Measurements from ENCODE around the gene NR2F1-AS1.

The NR2F1-AS1 gene

DNA sequence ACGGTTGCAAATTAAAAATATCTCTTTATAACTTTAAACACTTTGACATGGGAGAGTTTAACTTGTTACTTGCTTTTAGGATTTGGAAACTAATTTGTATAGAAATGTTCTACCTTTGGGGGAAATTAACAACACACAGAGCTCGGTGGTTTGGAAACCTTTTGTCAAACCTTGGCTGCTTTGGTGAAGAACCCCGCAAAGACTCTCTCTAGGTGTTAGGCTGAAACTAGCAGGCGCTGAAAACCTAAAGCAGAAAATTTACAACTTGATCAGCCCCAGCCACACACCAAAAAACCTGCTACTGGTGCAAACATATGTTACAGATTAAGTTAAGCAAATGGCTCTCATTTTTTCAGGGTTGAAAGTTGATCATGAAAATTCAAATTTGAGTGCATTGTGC lies 27.8 kb upstream of the NR2F1-AS1 start:
- DNase-seq (ENCODE audit: low read depth): no peak
- H3K4me3 ChIP-seq (ENCODE audit: low read length): no peak overlapping the region
- TF ChIP-seq CTCF (IDR thresholded peaks at IDR 0.05; ENCODE audit: insufficient read depth, low read depth, low read length, missing control alignments): no peak

DNA sequence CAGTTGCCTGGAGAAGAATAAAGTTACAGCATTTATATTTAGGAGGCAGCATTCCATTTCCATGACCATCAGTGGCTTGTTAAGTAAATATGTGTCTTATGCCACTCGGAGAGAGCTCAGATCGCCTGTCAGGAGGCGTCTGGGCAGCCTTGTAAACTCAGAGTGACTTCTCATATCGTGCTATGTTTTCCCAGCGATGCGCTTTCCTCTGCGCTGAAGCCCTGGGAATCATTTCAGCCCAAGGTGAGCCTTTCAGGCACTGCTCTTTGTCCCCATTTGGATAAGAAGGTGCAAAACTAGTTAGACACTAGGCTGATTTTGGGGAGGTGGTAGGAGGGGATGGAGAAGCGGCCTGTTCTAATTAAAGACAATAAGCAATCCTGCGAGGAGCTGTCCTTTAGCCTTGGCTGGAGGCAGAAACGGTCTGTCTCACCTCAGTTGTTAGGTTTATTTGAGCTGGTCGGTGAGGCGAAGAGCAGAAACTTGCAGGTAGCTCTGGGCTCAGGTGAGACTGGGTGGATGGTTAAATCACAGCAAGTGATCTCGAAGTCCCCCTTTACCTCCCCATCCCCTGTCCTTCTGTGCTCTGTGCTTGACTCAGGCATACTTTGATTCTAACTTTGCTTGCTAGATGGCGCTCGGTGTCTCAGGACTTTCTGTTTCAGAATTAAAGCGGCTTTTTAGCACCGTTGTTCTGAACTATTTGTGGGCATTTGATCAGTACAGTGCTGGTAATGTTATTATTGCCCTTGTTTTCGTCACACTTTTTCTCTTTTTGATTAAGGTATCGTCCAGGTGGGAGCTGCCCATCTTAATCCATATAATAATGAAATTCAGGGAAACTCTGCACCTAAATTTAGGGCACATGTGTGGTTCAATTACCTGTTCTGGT lies 26.6 kb upstream of the NR2F1-AS1 start:
- TF ChIP-seq CTCF (IDR thresholded peaks at IDR 0.05; ENCODE audit: insufficient read depth, low read depth, low read length, missing control alignments): peak; percentile 60
- H3K4me3 ChIP-seq (ENCODE audit: low read length): no peak overlapping the region
- DNase-seq (ENCODE audit: low read depth): peak; percentile 50

GRCh38 chr5:93606382-93606752 lies 25.3 kb upstream of the NR2F1-AS1 start:
- TF ChIP-seq CTCF (IDR thresholded peaks at IDR 0.05; ENCODE audit: insufficient read depth, low read depth, low read length, missing control alignments): no peak
- no peak overlapping the region for H3K4me3 ChIP-seq (ENCODE audit: low read length)
- DNase-seq (ENCODE audit: low read depth): no peak

GRCh38 chr5:93604644-93605515 lies 23.9 kb upstream of the NR2F1-AS1 start:
- H3K4me3 ChIP-seq (ENCODE audit: low read length): no peak overlapping the region
- no peak for TF ChIP-seq CTCF (IDR thresholded peaks at IDR 0.05; ENCODE audit: insufficient read depth, low read depth, low read length, missing control alignments)

GRCh38 chr5:93603793-93604643 lies 23.0 kb upstream of the NR2F1-AS1 start:
- no peak overlapping the region for H3K4me3 ChIP-seq (ENCODE audit: low read length)
- TF ChIP-seq CTCF (IDR thresholded peaks at IDR 0.05; ENCODE audit: insufficient read depth, low read depth, low read length, missing control alignments): no peak
- DNase-seq (ENCODE audit: low read depth): peak; percentile 35

More at GRCh38 chr5:93604644-93605515, 23.9 kb upstream of the NR2F1-AS1 start:
- no peak for DNase-seq (ENCODE audit: low read depth)

DNA sequence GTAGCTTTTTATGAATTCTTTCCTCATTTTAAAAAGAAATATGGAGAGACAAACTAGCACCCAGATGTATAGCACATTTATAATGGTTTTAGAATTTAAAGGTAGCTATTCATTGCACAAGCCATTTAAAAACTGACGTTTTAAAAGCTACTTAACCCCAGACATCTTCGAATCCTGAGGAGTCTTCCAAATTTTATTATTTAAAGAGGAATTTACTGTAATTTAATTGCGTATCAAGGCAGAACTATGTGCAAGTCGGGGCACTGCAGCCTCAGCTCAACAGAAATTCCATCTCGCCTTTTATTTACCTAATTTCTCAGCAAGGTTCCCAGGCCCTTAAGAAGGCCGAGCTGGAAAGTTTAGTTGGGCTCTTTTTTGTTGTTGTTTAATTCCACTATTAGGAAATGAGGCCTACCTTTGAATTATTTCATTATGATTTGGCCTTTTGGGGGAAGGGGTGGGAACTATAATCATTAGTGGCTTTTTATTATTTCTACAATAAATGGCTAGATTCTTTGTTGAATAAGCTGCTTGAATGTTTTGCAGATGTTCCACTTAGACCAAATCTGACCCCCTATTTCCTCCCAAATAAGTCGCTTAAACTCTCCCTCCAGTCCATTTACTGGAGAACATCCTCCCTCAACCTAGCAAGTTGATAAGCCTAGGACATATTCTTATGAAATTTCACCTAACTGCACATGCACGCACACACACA lies 22.2 kb upstream of the NR2F1-AS1 start:
- no peak for DNase-seq (ENCODE audit: low read depth)
- no peak for TF ChIP-seq CTCF (IDR thresholded peaks at IDR 0.05; ENCODE audit: insufficient read depth, low read depth, low read length, missing control alignments)
- H3K4me3 ChIP-seq (ENCODE audit: low read length): no peak overlapping the region
